Right lobe of liver (tissue), 6 donors: ENCODE measurements around the gene ATG4C. TPM values are rescaled to one million over a fixed set of nuclear protein-coding genes. Genes with fewer than 3 reads are reported as not detected.

Experiments
- ATAC-seq, 4 donors: fragments of 200-7000 bp; cut with Tn5 transposase; one replicate each; pipeline ENCODE4 v1.9.1; 2020; ENCODE audit warnings: mild to moderate bottlenecking in 4 of 4, moderate library complexity in 4 of 4
- DNase-seq, 3 donors: peaks; one replicate each; pipeline ENCODE4 v3.0.0-alpha.2; 2020
- H3K27ac ChIP-seq, 3 donors: fragments of 200-600 bp; one replicate each; pipeline ENCODE4 v1.8.0; 2022
- H3K27me3 ChIP-seq, 2 donors: fragments of 200-600 bp; one replicate each; pipeline ENCODE4 v1.8.0; 2022
- H3K36me3 ChIP-seq, 4 donors: fragments of 200-600 bp; sonication (generic) in 1 of 4; one replicate each; pipeline versions ENCODE4 v1.5.1 to v1.8.0; 2017 to 2022; ENCODE audit warnings: control low read depth in 1 of 4
- H3K4me1 ChIP-seq, 4 donors: fragments of 200-600 bp; sonication (generic) in 1 of 4; one replicate each; pipeline versions ENCODE4 v1.5.1 to v1.8.0; 2017 to 2022; ENCODE audit warnings: control low read depth in 1 of 4
- H3K4me3 ChIP-seq, 3 donors: fragments of 200-600 bp; one replicate each; pipeline ENCODE4 v1.8.0; 2022
- H3K9me3 ChIP-seq, 4 donors: fragments of 200-600 bp; sonication (generic) in 1 of 4; one replicate each; pipeline versions ENCODE4 v1.5.1 to v1.8.0; 2017 to 2022; ENCODE audit warnings: control low read depth in 1 of 4
- POLR2A ChIP-seq: fragments of 450-650 bp; IDR thresholded peaks from one replicate; pipeline ENCODE4 v1.6.1; 2017; ENCODE audit warnings: antibody characterized with exemption, mild to moderate bottlenecking
- WGBS: methylation state at CpG from one replicate; pipeline ENCODE4 v1.1.6; 2018; ENCODE audit warnings: low coverage, low lambda C conversion rate; ENCODE audit not compliant: insufficient coverage; ENCODE audit errors: missing lambda C conversion rate; 5-methylcytosine and 5-hydroxymethylcytosine counted together
- intact Hi-C, 2 donors: fragments of 100-400 bp; cut with DNase I; formaldehyde crosslinking; loops; one replicate each; pipeline versions ENCODE4 v1.11.2 to v1.14.1; 2022
- total RNA-seq, 6 experiments: library from RNA; depleted of rRNA in 2 of 6; stranded (reverse); fragments of >200 nt in 2 of 6; fragmentation: NEBNext Ultra II Directional in 3 of 6; extraction: Animal tissue kit (Norgen Biotek cat#: 25700) in 3 of 6; gene quantifications; one replicate each; pipeline versions ENCODE4 v1.1.0 to v1.2.4, GENCODE V29; 2016 to 2023
- TF ChIP-seq, protein P1 (sequence below), 4 donors: fragments of 200-600 bp in 3 of 4; fragments of 450-650 bp in 1 of 4; IDR thresholded peaks; one replicate each; pipeline versions ENCODE4 v1.5.1 to v1.8.0; 2016 to 2022; ENCODE audit warnings: antibody characterized with exemption in 4 of 4, mild to moderate bottlenecking in 2 of 4
- donor health status: DM: no; HTN: yes; CAD: no.
- donor health status: DM: no; HTN: no; CAD: no.
- donor health status: DM: no; HTN: no; CAD: no.
- donor health status: DM: no; HTN: yes; CAD: no.
- donor health status: DM: no; HTN: yes; CAD: no.

The ATG4C gene
- total RNA-seq, 6 experiments from 2014 or later: 3.8 to 10.1 (median 6.3) TPM

DNA sequence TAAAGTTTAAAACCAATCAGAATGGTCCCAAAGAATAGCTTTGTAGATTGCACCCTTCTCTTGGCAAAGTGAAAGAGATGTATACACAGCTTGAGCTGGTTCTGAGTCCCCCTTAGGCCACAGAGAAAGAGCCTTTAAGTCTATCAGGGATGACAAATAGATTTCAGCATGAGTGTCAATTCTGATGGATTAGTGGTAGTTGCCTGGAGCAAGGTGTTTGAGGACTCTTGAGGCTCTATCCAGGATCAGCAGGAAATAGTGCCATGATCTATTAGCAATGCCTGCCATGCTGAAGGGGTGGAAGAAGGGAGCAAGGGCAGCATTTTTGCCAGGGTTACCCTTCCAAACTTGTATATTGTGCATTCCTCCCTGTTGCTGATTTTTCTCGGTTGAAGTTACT lies 116.6 kb downstream of the ATG4C start:
- no peak overlapping the region for H3K4me3 ChIP-seq
- TF ChIP-seq POLR2A: no peak
- TF ChIP-seq, protein P1, sequence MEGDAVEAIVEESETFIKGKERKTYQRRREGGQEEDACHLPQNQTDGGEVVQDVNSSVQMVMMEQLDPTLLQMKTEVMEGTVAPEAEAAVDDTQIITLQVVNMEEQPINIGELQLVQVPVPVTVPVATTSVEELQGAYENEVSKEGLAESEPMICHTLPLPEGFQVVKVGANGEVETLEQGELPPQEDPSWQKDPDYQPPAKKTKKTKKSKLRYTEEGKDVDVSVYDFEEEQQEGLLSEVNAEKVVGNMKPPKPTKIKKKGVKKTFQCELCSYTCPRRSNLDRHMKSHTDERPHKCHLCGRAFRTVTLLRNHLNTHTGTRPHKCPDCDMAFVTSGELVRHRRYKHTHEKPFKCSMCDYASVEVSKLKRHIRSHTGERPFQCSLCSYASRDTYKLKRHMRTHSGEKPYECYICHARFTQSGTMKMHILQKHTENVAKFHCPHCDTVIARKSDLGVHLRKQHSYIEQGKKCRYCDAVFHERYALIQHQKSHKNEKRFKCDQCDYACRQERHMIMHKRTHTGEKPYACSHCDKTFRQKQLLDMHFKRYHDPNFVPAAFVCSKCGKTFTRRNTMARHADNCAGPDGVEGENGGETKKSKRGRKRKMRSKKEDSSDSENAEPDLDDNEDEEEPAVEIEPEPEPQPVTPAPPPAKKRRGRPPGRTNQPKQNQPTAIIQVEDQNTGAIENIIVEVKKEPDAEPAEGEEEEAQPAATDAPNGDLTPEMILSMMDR (IDR thresholded peaks at IDR 0.05): no peak
- H3K27me3 ChIP-seq: no peaks in the 10 kb centered on the region
- intact Hi-C loops: no loop called here
- H3K9me3 ChIP-seq: no peaks in the 10 kb centered on the region
- H3K36me3 ChIP-seq: no peaks in the 10 kb centered on the region
- no peak for DNase-seq
- no peak overlapping the region for H3K27ac ChIP-seq
- 83% methylated on average over 1 of the region's 1 CpG for WGBS
- no peak for ATAC-seq
- no peaks in the 10 kb centered on the region for H3K4me1 ChIP-seq

DNA sequence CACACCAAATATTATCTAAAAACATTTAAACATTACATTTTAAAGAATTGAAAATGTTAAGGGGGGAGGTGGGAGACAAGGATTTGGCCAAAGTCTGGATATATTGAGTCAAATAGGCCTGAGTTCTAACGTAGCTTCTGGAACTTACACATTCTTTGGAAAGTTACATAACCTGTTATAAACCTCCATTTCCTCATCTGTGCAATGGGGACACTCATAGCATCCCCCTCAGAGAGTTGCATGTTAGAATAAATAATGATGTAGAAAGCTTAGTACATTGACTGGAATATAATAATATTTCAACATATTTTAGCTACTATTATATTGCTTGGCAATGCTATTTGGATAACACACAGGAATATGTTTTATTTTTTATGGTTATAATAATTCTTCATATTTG lies 117.7 kb downstream of the ATG4C start:
- Histone ChIP-seq H3K27me3 (no peaks in the 10 kb centered on the region), H3K9me3 (no peaks in the 10 kb centered on the region), H3K36me3 (no peaks in the 10 kb centered on the region), H3K27ac (no peak overlapping the region), H3K4me1 (no peaks in the 10 kb centered on the region), H3K4me3 (no peak overlapping the region)
- intact Hi-C loops: no loop called here
- TF ChIP-seq, protein P1 (IDR thresholded peaks at IDR 0.05): no peak
- no peak for TF ChIP-seq POLR2A
- 31% methylated on average over 1 of the region's 1 CpG for WGBS
- ATAC-seq (no peak), DNase-seq (no peak)

DNA sequence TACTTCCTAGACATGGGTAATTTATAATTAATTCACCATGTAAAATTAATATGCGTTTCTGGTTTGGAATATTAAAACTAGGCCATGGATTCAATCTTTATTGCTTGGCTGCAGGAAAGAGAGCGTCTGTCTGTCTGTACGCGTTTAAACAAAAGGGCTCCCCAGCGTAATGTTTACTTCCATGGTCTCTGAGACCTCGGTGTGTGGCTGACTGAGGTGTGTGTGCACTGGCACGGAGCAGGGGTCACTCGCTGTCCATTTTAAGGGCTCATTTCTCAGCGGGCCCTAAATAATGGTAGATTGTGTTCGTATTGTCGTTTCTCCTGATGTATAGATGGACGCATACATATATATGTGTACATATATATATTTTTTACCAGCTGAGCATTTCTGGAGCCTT lies 119.6 kb downstream of the ATG4C start:
- Histone ChIP-seq H3K27ac (no peak overlapping the region), H3K27me3 (no peaks in the 10 kb centered on the region), H3K36me3 (no peaks in the 10 kb centered on the region), H3K4me1 (no peaks in the 10 kb centered on the region), H3K9me3 (no peaks in the 10 kb centered on the region), H3K4me3 (no peak overlapping the region)
- WGBS: 77% methylated on average over 12 of the region's 12 CpGs
- ATAC-seq (no peak), DNase-seq (no peak)
- intact Hi-C loops: no loop called here
- TF ChIP-seq POLR2A: no peak
- TF ChIP-seq, protein P1 (IDR thresholded peaks at IDR 0.05): no peak

DNA sequence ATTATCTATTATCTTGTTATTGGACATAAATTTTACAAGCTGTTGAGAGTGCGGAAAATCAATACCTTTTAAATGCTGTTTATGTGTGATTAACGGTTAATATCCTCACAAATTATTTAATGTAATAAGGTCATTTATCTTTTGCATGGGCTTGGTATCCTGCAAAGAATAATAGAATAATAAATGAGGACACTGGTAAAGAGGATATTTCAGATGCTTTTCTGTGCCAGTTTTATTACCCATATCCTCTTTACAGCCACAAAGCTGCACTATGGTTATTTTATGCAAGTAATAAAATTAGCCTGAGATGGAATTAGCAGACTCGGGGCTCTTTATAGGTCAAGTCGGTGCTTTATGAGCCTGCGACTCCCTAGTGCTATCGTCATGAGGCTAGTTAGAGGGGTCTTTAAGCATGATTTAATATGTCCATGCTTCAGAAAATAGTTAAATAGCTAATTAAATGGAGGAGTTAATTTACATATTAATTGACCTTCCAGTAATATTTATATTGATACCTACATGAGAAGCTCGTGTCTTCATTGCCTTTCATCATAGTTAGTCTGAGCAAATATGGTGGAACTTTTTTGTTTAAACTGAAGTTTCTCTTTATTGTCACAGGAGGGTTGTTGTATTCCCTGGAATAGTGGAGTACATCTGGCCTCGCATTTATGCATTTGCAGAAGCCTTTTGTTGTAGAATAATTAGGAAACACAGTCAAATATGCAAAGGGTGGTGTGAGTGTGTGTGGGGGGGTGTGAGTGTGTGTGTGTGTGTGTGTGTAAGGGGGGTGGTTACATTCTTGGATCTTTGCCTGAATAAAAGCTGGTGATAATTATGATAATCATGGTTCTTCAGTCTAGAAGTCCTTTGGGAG lies 120.3 kb downstream of the ATG4C start:
- no peak for DNase-seq

More for the DNA sequence above, 120.3 kb downstream of the ATG4C start:
- Histone ChIP-seq H3K4me3 (no peak overlapping the region), H3K27ac (no peak overlapping the region), H3K27me3 (no peaks in the 10 kb centered on the region), H3K36me3 (no peaks in the 10 kb centered on the region), H3K4me1 (no peaks in the 10 kb centered on the region), H3K9me3 (no peaks in the 10 kb centered on the region)
- intact Hi-C loops: no loop called here
- no peak for ATAC-seq
- TF ChIP-seq, protein P1 (IDR thresholded peaks at IDR 0.05): no peak
- TF ChIP-seq POLR2A: no peak
- WGBS: 74% methylated on average over 8 of the region's 8 CpGs
